Right lobe of liver (tissue), 4 donors: Measurements from ENCODE around the gene SLC35D2.

ENCODE experiments used
- CTCF ChIP-seq, 4 donors: fragments of 200-600 bp in 3 of 4; fragments of 450-650 bp in 1 of 4; IDR thresholded peaks; one replicate each; pipeline versions ENCODE4 v1.5.1 to v1.8.0; 2016 to 2022; ENCODE audit warnings: antibody characterized with exemption in 4 of 4, mild to moderate bottlenecking in 2 of 4
- POLR2A ChIP-seq: fragments of 450-650 bp; IDR thresholded peaks from one replicate; pipeline ENCODE4 v1.6.1; 2017; ENCODE audit warnings: antibody characterized with exemption, mild to moderate bottlenecking
- donor health status: DM: no; HTN: no; CAD: no.
- donor health status: DM: no; HTN: no; CAD: no.
- donor health status: DM: no; HTN: yes; CAD: no.

- TF ChIP-seq POLR2A (no peak), CTCF (IDR thresholded peaks at IDR 0.05) (no peak)
Observed at GRCh38 chr9:96413302-96414221, 30.1 kb upstream of the SLC35D2 start.
